HG03108 (cell line): ENCODE data around the gene SPC25.

Experiments
- ATAC-seq: cut with Tn5 transposase; IDR thresholded peaks from one replicate; pipeline ENCODE4 v1.9.1; 2021; ENCODE audit warnings: moderate library complexity; ENCODE audit not compliant: unreplicated experiment

Gene SPC25

GRCh38 chr2:168848225-168848624 is 42.0 kb downstream of the SPC25 start:
- no peak for ATAC-seq

- no peak for ATAC-seq
Measured at GRCh38 chr2:168843253-168843652, 47.0 kb downstream of the SPC25 start.

GRCh38 chr2:168841445-168841844 is 48.8 kb downstream of the SPC25 start:
- no peak for ATAC-seq

DNA sequence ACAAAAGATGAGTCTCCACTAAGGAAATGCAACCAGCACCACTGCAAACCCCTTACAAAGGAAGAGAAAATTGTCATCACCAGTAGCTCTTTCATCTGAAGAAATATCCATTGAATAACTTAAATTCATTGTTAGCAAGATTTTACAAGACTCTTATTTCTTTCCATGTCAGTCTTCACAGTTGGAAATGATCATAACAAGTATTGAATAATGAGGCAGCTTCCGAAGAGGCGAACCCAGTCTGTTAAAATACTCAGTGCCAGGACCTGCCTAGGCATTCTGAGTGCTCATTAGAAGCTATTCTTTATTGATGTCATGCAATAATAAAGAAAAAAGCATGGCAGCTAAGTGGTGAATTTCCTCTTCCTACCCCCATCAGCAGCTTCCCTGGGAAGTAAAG is 54.3 kb downstream of the SPC25 start:
- no peak for ATAC-seq

DNA sequence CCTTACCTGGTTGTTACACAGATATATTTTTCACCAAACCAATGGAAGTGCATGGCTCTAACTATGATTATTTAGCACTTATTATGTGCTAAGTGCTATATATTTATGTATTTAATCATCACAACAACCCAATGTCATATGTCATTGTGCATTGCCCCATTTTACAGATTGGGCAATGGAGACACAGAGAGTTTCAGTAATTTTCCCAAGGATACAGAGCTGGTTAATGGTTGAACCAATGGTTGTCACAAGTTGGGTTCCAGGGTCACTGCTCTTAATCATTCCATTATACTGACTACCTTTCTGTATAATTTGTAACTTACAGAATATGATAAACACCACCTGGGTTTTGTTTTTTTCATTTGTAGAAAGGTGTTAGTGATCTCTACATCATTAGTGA is 58.6 kb downstream of the SPC25 start:
- ATAC-seq: no peak

DNA sequence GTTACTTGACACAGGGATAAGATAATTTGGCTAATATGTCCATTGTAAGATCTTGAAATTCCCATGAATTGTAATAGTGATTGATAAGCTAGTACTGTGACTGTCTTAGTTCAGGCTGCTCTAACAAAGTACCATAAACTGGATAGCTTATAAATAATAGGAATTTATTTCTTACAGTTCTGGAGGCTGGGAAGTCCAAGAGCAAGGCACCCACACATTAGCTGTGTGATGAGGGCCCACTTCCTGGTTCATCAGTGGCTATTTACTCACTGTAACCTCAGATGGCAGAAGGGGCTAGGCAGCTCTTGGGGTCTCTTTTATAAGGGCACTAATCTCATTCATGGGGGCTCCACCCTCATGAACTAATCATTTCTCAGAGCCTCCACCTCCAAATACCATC is 59.3 kb downstream of the SPC25 start:
- ATAC-seq: no peak

DNA sequence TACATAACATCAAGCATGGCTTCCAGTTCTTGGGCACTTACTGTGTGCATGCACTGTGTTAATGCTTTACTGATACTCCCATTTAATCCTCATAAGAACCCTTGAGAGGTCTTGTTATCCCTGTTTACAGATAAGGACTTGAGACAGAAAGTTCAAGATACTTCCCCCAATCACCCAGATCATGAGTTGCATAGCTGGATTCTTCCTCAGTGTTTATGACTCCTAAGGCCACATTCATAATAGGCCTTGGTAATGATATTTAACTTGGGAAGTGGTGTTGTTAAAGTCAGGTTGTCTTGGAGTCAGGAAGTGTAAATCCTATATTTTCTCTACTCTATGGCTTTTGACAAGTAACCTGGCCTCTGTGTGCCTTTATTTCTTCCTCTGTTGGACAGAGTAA is 65.1 kb downstream of the SPC25 start:
- ATAC-seq: no peak

- no peak for ATAC-seq
Measured at GRCh38 chr2:168821992-168822391, 68.2 kb downstream of the SPC25 start.

GRCh38 chr2:168821577-168821976 is 68.7 kb downstream of the SPC25 start:
- no peak for ATAC-seq
